Small intestine (tissue), 7 donors: Measurements from ENCODE around the gene C1orf115. TPM values are rescaled to one million over a fixed set of nuclear protein-coding genes. Genes with fewer than 3 reads are reported as not detected.

Experiments used
- DNase-seq, 2 donors: peaks; one replicate each; pipeline versions ENCODE4 v3.0.0 to v3.0.0-alpha.2; 2013
- FAIRE-seq: peaks from 2 replicates; lab custom pipeline; 2012; peaks lifted over from hg19 to GRCh38; lab: Jason Lieb, UNC
- H3K27ac ChIP-seq, 3 donors: one replicate each; pipeline ENCODE4 v1.5.1; 2013; ENCODE audit warnings: low read length in 2 of 3, mild to moderate bottlenecking in 2 of 3, control low read depth in 1 of 3, inconsistent platforms in 1 of 3, low read depth in 1 of 3, moderate library complexity in 1 of 3
- H3K27me3 ChIP-seq, 3 donors: one replicate each; pipeline ENCODE4 v1.6.1; 2013; ENCODE audit warnings: low read length in 3 of 3, inconsistent platforms in 1 of 3; ENCODE audit not compliant: control insufficient read depth in 3 of 3, insufficient read depth in 3 of 3
- H3K36me3 ChIP-seq, 3 donors: one replicate each; pipeline ENCODE4 v1.6.1; 2013; ENCODE audit warnings: low read length in 3 of 3, inconsistent platforms in 1 of 3, low read depth in 1 of 3, mild to moderate bottlenecking in 1 of 3, moderate library complexity in 1 of 3; ENCODE audit not compliant: control insufficient read depth in 3 of 3, insufficient read depth in 2 of 3
- H3K4me1 ChIP-seq, 3 donors: one replicate each; pipeline ENCODE4 v1.6.1; 2013; ENCODE audit warnings: low read length in 2 of 3, inconsistent platforms in 1 of 3, low read depth in 1 of 3, mild to moderate bottlenecking in 1 of 3, moderate library complexity in 1 of 3; ENCODE audit not compliant: control insufficient read depth in 3 of 3, insufficient read depth in 2 of 3
- H3K4me3 ChIP-seq, 3 donors: one replicate each; pipeline ENCODE4 v1.5.1; 2013; ENCODE audit warnings: low read length in 3 of 3, control low read depth in 1 of 3, inconsistent platforms in 1 of 3, low read depth in 1 of 3, mild to moderate bottlenecking in 1 of 3, moderate library complexity in 1 of 3
- H3K9me3 ChIP-seq, 2 donors: one replicate each; pipeline ENCODE4 v1.6.1; 2013; ENCODE audit warnings: low read depth in 1 of 2, low read length in 1 of 2; ENCODE audit not compliant: control insufficient read depth in 2 of 2, insufficient read depth in 1 of 2
- WGBS, 3 donors: extraction: QIAGEN DNeasy Blood & Tissue Kit; methylation state at CpG; one replicate each; pipeline ENCODE4 v1.1.7; 2013; 5-methylcytosine and 5-hydroxymethylcytosine counted together
- polyA plus RNA-seq, 4 donors: library from polyadenylated mRNA; stranded (reverse) in 3 of 4; unstranded in 1 of 4; fragments of 200-250 nt in 3 of 4; fragments of 120-200 nt in 1 of 4; gene quantifications; one replicate each; pipeline versions ENCODE4 v1.2.1 to v1.2.3, GENCODE V29; 2013
- donor health status: healthy with polysubstance abuse.
- donor health status: control.
- donor health status: control.
- donor health status: Bipolar disorder and iron deficiency.
- donor health status: healthy.

The C1orf115 gene
- polyA plus RNA-seq, 4 donors, result 60.5 to 456 (median 232) TPM

DNA sequence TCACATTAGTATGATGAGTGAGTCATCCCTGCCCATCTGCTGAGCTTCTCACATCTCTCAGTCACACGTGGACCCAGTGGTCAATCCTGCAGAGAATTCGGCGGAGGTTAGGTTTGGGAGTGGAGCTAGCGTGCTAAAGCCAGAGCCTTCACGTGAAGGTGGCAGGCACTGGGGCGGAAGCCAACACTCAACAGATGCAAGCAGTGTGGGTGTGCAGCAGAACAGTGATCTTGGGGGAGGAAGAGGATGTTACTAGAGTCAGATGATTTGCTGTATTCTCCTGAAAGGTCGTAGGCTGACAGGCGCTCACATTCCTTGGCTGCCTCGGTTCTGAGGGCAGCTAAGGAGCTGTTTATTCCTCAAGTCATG lies 6.7 kb downstream of the C1orf115 start:
- no peak for DNase-seq
- Histone ChIP-seq H3K9me3 (no peaks in the 10 kb centered on the region), H3K27me3 (no peaks in the 10 kb centered on the region), H3K36me3 (peaks cover 0 to 45% (median 9%) of the 10 kb centered on the region in 3 donors), H3K4me3 (no peak overlapping the region), H3K27ac (no peak overlapping the region), H3K4me1 (peaks cover 0 to 2% (median 2%) of the 10 kb centered on the region in 3 donors)
- WGBS, 3 donors, result 71 to 83% (median 83%) methylated on average over 9 of the region's 9 CpGs
- no peak for FAIRE-seq

DNA sequence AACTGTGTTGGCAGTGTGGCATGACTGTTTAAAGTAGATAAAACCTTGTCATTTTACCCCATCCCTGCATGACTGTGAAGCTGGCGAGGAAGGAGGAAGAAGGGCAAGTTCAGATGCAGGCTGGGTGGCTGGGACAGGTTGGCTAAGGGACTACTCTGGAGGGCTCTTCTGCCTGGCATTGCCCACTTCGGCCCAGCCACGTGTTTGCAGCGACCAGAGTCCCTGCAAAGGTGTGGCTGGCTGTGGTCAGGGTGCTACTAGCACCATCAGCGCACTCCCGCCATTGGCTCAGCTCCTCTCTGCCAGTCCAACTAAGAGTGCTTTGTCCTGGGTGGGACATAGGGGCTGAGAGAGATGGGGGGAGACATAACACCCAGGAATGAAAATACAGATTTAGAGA lies 7.2 kb downstream of the C1orf115 start:
- no peak for DNase-seq
- Histone ChIP-seq H3K27ac (no peak overlapping the region), H3K36me3 (peaks cover 0 to 45% (median 9%) of the 10 kb centered on the region in 3 donors), H3K27me3 (no peaks in the 10 kb centered on the region), H3K4me3 (no peak overlapping the region), H3K9me3 (no peaks in the 10 kb centered on the region), H3K4me1 (peaks cover 0 to 2% (median 2%) of the 10 kb centered on the region in 3 donors)
- no peak for FAIRE-seq
- WGBS, 3 donors, result 74 to 92% (median 89%) methylated on average over 6 of the region's 6 CpGs

DNA sequence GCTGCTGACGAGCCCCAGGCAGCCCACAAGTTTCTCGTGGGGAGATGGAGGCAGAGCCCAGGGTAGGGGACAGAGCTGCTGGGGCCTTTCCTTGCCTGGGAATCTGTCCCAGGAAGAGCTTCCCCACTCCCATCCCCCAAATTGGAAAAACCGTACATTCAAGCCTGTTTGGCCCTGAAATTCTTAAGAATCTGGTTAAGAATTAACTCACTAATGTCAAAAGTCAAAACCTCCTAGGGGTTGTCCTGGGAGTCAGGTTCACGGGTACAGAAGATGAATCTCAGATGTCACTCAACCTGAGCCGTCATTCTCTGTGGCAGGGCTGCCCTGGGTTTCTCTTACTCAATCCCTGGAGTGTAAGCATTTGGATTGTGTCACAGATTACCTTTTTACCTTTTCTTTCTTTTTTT lies 8.4 kb downstream of the C1orf115 start:
- H3K4me3 ChIP-seq, result no peak overlapping the region
- FAIRE-seq (no peak), DNase-seq (no peak)
- H3K27me3 ChIP-seq, result peaks cover 0 to 2% (median 0%) of the 10 kb centered on the region in 3 donors
- H3K4me1 ChIP-seq, result peaks cover 0 to 2% (median 0%) of the 10 kb centered on the region in 3 donors
- H3K27ac ChIP-seq, result no peak overlapping the region
- H3K9me3 ChIP-seq, result no peaks in the 10 kb centered on the region
- WGBS, 3 donors, result 60 to 70% (median 64%) methylated on average over 5 of the region's 5 CpGs
- peaks cover 0 to 42% (median 9%) of the 10 kb centered on the region in 3 donors for H3K36me3 ChIP-seq

DNA sequence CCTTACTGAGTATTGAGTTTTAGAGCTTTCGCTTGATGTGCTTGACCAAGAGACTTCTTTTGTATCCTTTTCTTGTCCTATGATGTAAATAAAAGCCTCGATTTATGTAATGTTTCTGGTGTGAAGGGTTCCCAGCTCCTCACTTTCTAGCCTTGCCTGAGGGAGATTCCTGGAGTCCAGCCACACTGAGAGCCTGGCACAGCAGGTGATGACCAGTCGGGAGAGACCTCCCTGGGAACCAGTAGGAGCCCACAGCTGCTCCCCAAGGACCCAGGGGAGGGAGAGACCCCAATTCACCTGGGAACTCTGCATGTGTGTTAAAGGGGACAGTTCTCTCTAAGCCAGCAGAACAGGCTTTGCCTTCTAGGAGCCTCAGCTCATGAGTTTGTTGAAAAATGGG lies 8.9 kb downstream of the C1orf115 start:
- peaks cover 0 to 42% (median 9%) of the 10 kb centered on the region in 3 donors for H3K36me3 ChIP-seq
- H3K4me1 ChIP-seq, result peaks cover 0 to 2% (median 0%) of the 10 kb centered on the region in 3 donors
- DNase-seq, result no peak
- no peak overlapping the region for H3K27ac ChIP-seq
- no peak for FAIRE-seq
- H3K27me3 ChIP-seq, result peaks cover 0 to 2% (median 0%) of the 10 kb centered on the region in 3 donors
- WGBS, 3 donors, result 81 to 87% (median 82%) methylated on average over 3 of the region's 3 CpGs
- H3K4me3 ChIP-seq, result no peak overlapping the region
- no peaks in the 10 kb centered on the region for H3K9me3 ChIP-seq

DNA sequence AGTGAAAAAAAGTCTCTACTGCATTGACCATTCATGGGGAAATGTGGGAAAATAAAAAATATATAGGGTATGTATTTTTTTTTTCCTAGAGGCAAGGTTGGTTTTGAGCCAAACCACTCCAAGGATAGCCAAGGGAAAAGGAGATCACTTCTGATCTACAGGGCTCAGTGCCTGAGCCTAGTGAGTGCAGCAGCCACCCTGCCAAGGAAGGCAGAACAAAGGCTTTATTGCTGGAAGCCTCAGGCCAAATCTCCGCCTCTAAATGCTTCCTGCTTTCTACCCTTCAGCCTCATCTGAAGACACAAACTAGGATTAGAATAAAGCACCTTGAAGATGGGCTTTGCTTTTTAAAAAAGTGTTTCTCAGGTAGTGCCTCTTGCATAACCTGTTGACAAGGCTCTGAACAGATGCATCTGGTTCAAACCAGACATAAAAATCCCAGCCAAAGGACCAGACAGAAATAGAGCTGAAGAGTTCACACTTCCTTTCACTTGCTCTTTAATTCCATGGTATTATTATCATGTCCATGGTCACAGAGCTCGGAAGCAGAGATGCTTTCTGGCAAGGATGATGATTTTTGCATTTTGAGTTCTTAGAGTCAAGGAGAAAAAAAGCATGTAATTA lies 10.5 kb downstream of the C1orf115 start:
- Histone ChIP-seq H3K27ac (no peak overlapping the region), H3K36me3 (peaks cover 0 to 37% (median 9%) of the 10 kb centered on the region in 3 donors), H3K4me1 (peaks cover 2 to 10% (median 7%) of the 10 kb centered on the region in 3 donors), H3K9me3 (no peaks in the 10 kb centered on the region), H3K4me3 (no peak overlapping the region), H3K27me3 (peaks cover 0 to 2% (median 0%) of the 10 kb centered on the region in 3 donors)
- DNase-seq (peak in 1 of 2 donors; percentile 43), FAIRE-seq (no peak)
- 11 to 37% (median 37%) methylated on average over 2 of the region's 2 CpGs for WGBS, 3 donors

DNA sequence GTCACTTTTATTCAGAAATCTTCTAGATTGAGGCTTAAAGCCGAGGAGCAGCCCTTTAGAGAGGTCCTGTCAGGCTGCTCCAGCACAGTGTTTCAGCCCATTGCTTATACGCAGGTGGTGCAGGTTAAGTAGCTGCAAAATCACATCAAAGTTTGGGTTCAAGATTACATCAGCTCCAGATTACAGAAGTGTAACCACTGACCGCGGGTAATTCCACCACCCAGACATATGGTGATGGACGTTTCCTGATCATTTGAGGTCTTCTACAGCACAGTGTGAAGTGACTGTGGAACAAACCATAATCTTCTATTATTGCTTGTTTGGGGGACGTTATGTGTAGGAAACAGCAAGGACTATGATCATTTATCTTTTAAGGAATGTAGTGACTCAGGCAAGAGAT lies 11.8 kb downstream of the C1orf115 start:
- WGBS, 3 donors, result 44 to 58% (median 55%) methylated on average over 6 of the region's 6 CpGs
- FAIRE-seq (no peak), DNase-seq (no peak)
- H3K4me3 ChIP-seq, result no peak overlapping the region
- H3K9me3 ChIP-seq, result no peaks in the 10 kb centered on the region
- peaks cover 0 to 2% (median 0%) of the 10 kb centered on the region in 3 donors for H3K27me3 ChIP-seq
- peaks cover 2 to 19% (median 7%) of the 10 kb centered on the region in 3 donors for H3K4me1 ChIP-seq
- H3K27ac ChIP-seq, result no peak overlapping the region
- peaks cover 0 to 29% (median 4%) of the 10 kb centered on the region in 3 donors for H3K36me3 ChIP-seq

DNA sequence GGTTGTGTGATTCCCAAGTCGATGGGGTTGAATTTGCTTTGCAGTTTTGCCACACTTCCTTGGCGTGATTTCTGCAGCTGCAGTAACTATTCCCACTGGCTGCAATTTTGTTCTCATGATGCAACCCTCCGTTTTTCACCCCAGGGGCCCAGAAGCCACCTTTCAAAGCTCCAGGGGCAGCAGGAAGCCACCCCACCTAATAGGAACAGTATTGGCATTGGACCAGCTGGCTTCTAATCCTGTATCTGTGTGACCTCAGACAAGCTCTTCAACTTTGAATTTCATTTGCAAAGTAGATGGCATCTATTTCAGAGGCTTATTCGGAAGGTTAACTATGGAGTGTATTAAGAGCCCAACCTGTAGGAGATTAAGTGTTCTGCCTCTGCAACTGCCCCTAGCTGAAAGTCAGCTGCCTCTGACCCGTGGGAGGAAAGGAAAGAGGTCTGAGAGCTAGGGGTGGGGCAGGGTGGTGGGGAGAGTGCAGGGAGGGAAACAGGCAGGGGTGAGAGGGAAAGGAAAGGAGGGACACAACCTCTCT lies 12.6 kb downstream of the C1orf115 start:
- DNase-seq (no peak), FAIRE-seq (no peak)
- H3K27ac ChIP-seq, result no peak overlapping the region
- peaks cover 0 to 1% of the 10 kb centered on the region in 2 donors for H3K9me3 ChIP-seq
- peaks cover 2 to 20% (median 10%) of the 10 kb centered on the region in 3 donors for H3K4me1 ChIP-seq
- peaks cover 0 to 2% (median 0%) of the 10 kb centered on the region in 3 donors for H3K27me3 ChIP-seq
- H3K36me3 ChIP-seq, result peaks cover 0 to 21% (median 0%) of the 10 kb centered on the region in 3 donors
- 33 to 51% (median 38%) methylated on average over 5 of the region's 5 CpGs for WGBS, 3 donors
- H3K4me3 ChIP-seq, result no peak overlapping the region

DNA sequence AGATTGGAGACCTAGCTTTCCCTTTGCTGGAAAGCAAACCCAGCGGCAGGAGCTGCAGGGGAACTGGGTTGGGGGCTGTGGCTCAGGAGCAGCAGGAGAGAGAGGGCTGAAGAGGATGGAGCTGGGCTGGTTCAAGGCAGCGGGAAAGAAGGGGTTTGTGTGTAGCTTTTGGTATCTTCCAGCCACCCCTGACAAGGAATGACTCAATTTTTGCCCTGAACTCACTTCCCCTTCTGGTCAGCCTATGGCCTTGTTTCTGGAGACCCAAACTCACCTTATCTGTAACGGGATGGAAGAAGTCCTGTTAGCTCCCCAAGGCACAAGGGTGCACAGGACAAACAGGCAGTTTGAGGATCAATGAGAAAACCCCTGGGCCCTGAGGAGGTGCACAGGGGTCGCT lies 13.1 kb downstream of the C1orf115 start:
- no peak overlapping the region for H3K27ac ChIP-seq
- H3K9me3 ChIP-seq, result peaks cover 0 to 5% of the 10 kb centered on the region in 2 donors
- 86 to 89% (median 86%) methylated on average over 4 of the region's 4 CpGs for WGBS, 3 donors
- DNase-seq, result no peak
- H3K4me3 ChIP-seq, result no peak overlapping the region
- peaks cover 0 to 2% (median 0%) of the 10 kb centered on the region in 3 donors for H3K27me3 ChIP-seq
- FAIRE-seq, result no peak
- H3K4me1 ChIP-seq, result peaks cover 2 to 25% (median 12%) of the 10 kb centered on the region in 3 donors
- peaks cover 0 to 17% (median 0%) of the 10 kb centered on the region in 3 donors for H3K36me3 ChIP-seq
